ENCODE results near the gene CD47.

- no peak for TF ChIP-seq POLR2AphosphoS5 (IDR thresholded peaks at IDR 0.05; ENCODE audit: borderline replicate concordance, low read depth, low read length)
- TF ChIP-seq EZH2 (IDR thresholded peaks at IDR 0.05), result no peak
- no peak for TF ChIP-seq FOXP2 (optimal IDR thresholded peaks at IDR 0.05; ENCODE audit: control extremely low read depth, extremely low read length, insufficient read depth)
Measured at GRCh38 chr3:108110934-108111333, 20.1 kb upstream of the CD47 start.
